AG09309 (cell line): ENCODE results near the gene CPNE5.

Source experiments
- DNase-seq: peaks from one replicate; pipeline ENCODE4 v3.0.0-alpha.2; 2010; ENCODE audit warnings: low read depth
- H3K4me3 ChIP-seq: 2 replicates; pipeline ENCODE4 v1.5.1; 2011; ENCODE audit warnings: mild to moderate bottlenecking, low read depth, low read length, moderate library complexity; ENCODE audit not compliant: control insufficient read depth
- TF ChIP-seq, protein P1 (sequence below): IDR thresholded peaks from 2 replicates; pipeline ENCODE4 v1.5.1; 2011; ENCODE audit warnings: mild to moderate bottlenecking, low read depth, low read length, inconsistent platforms; ENCODE audit not compliant: insufficient read depth, control insufficient read depth; ENCODE audit errors: missing control alignments

Gene CPNE5

GRCh38 chr6:36836111-36837021, 2.9 kb downstream of the CPNE5 start:
- no peak for DNase-seq
- H3K4me3 ChIP-seq = no peak overlapping the region
- TF ChIP-seq, protein P1, sequence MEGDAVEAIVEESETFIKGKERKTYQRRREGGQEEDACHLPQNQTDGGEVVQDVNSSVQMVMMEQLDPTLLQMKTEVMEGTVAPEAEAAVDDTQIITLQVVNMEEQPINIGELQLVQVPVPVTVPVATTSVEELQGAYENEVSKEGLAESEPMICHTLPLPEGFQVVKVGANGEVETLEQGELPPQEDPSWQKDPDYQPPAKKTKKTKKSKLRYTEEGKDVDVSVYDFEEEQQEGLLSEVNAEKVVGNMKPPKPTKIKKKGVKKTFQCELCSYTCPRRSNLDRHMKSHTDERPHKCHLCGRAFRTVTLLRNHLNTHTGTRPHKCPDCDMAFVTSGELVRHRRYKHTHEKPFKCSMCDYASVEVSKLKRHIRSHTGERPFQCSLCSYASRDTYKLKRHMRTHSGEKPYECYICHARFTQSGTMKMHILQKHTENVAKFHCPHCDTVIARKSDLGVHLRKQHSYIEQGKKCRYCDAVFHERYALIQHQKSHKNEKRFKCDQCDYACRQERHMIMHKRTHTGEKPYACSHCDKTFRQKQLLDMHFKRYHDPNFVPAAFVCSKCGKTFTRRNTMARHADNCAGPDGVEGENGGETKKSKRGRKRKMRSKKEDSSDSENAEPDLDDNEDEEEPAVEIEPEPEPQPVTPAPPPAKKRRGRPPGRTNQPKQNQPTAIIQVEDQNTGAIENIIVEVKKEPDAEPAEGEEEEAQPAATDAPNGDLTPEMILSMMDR = no peak

DNA sequence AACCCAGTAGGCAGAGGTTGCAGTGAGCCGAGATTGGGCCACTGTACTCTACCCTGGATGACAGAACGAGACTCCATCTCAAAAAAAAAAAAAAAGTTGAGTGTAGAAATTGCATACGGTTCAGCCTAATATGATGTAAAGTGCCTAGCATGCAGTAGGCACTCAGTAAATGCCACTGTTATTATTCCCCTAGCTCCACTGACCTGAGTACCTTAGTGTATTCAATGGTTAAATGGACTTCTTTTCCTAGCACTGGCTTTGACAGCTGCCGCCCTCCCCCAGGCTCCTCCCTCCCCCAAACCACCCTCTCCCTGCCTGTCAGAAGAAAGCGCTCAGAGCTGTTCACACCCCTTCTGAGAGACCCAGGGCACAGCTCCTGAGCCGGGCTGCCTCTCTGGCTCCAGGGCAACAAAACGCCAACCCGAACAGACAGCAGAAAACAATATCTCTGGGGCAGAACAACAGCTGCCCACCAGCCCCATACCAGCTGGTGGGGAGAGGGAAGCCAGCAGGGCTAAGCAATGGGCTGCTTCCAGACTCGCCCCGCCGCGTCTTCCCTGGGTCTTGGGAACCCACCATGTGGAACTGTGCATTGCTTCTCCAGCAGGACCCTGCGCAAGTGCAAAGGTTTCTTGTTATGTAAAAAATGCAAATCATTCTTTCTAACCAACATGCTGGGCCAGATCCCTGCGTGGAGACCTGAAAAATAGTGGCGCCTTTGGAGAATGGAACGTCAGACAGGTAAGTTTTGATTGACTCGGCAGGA, 4.5 kb downstream of the CPNE5 start:
- TF ChIP-seq, protein P1 = no peak
- DNase-seq = no peak
- H3K4me3 ChIP-seq = no peak overlapping the region

DNA sequence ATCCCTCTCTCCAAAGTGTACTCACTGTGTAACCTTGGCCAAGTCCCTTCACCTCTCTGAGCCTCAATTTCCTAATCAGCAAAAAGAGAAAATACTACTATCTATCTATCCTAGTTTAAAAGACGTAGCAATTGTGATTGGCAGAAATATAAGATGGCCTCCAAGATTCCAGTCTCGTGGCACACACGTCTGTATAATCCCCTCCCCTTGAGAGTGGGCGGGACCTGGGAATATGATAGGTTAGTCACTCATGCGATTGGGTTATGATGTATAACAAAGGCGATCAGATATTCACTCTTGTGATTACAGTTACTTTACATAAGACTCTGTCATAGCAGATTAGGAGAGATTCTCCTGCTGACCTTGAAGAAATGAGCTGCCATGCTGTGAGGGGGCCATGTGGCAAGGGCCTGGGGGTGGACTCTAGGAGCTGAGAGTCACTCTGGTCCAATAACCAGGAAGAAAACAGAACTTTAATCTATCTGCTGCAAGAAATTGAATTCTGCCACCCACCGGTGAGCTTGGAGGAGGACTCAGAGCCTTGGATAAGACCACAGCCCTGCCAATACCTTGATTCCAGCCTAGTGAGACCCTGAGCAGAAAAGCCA, 6.0 kb downstream of the CPNE5 start:
- H3K4me3 ChIP-seq = no peak overlapping the region
- TF ChIP-seq, protein P1 = no peak
- DNase-seq = no peak

- TF ChIP-seq, protein P1 = no peak
- no peak for DNase-seq
- no peak overlapping the region for H3K4me3 ChIP-seq
These were observed 6.9 kb downstream of the CPNE5 start for GRCh38 chr6:36832313-36832712.

- DNase-seq = no peak
- H3K4me3 ChIP-seq = no peak overlapping the region
- TF ChIP-seq, protein P1 = no peak
These were observed 8.7 kb downstream of the CPNE5 start for GRCh38 chr6:36830577-36830976.

- DNase-seq = no peak
- no peak overlapping the region for H3K4me3 ChIP-seq
- TF ChIP-seq, protein P1 = no peak
These were observed 9.2 kb downstream of the CPNE5 start for GRCh38 chr6:36829919-36830544.
